Adipose tissue (tissue), 3 donors: ENCODE data around the gene HCLS1. TPM values are rescaled to one million over a fixed set of nuclear protein-coding genes. Genes with fewer than 3 reads are reported as not detected.

ENCODE experiments used
- H3K27ac ChIP-seq: one replicate; pipeline ENCODE4 v1.5.1; 2013; ENCODE audit warnings: low read depth, low read length
- WGBS, 3 donors: extraction: QIAGEN DNeasy Blood & Tissue Kit; methylation state at CpG; one replicate each; pipeline ENCODE4 v1.1.7; 2013; 5-methylcytosine and 5-hydroxymethylcytosine counted together
- polyA plus RNA-seq, 3 donors: library from polyadenylated mRNA; stranded (reverse); fragments of 200-250 nt; gene quantifications; one replicate each; pipeline ENCODE4 v1.2.3, GENCODE V29; 2013
- donor health status: healthy with polysubstance abuse.
- donor health status: Bipolar disorder and iron deficiency.
- donor health status: healthy.

Gene HCLS1
- polyA plus RNA-seq, 3 donors = 10.3 to 67.8 (median 47.8) TPM

GRCh38 chr3:121661376-121661775 is 673 bp upstream of the HCLS1 start:
- WGBS, 3 donors = 81 to 90% (median 84%) methylated on average over 6 of the region's 6 CpGs
- H3K27ac ChIP-seq = no peak overlapping the region

GRCh38 chr3:121659586-121659985 is 1.1 kb downstream of the HCLS1 start:
- WGBS, 3 donors = 84 to 97% (median 87%) methylated on average over 3 of the region's 3 CpGs

GRCh38 chr3:121658716-121659435 is 1.8 kb downstream of the HCLS1 start:
- H3K27ac ChIP-seq = no peak overlapping the region
- 71 to 79% (median 75%) methylated on average over 6 of the region's 6 CpGs for WGBS, 3 donors

More at GRCh38 chr3:121659586-121659985, 1.1 kb downstream of the HCLS1 start:
- no peak overlapping the region for H3K27ac ChIP-seq

DNA sequence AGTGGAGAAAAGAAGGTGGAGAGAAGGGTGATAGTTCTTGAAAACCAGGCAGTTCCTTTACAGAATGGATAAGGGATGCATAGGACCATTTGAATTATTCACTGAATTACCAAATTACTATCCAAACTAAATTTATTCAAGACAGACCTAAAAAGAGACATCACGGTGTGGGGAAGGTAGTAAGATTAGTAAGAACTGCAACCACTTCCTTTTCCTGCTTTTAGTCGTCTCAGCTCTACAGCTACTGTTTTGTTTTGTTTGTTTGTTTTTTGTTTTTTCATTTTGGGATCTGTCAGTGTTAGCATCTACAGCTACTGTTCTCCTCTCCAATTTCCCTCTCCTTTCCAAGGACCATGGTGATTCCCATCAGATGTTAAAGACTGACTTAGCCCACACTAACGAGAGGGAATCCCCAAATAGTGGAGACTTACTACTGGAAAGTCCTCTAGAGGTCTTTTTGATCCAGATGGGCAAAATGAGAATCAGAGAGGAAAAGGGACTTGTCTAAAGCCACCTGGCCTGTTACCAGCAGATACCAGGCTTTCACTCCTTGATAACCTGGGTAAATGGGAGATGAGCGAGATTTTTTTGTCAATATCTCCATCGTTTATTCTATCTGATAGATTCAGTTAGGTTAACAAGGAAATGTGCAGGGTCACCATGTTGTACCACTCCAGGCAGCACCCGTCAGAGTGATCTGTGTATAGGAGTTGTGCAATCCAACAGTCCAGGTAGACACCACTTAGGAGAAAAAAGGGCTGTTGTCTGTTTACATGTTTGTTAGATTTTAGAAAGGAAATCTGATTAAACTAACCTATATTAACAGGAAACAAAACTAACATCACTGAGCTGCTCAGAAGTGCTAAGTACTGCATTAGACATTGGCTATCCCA is 6.0 kb downstream of the HCLS1 start:
- H3K27ac ChIP-seq = no peak overlapping the region

GRCh38 chr3:121651684-121652083 is 9.0 kb downstream of the HCLS1 start:
- no peak overlapping the region for H3K27ac ChIP-seq

More for the DNA sequence above, 6.0 kb downstream of the HCLS1 start:
- 64 to 78% (median 74%) methylated on average over 6 of the region's 6 CpGs for WGBS, 3 donors

DNA sequence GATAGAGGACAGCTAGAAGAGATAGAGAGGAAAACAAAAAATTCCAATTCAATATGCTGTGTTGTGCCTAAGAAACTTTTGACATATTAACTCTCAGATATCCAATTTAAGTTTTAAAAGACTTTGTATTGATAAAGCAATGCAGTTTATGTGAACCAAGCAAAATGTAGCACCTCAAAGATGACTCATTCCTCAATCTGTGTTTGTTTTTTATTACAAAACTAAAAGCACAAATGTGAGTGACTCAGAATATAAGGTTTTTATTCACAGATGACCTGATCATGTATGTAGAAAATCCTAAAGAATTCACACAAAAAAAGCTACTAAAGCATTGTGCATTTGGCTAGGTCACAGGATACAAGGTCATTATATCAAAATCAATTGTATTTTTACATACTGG is 11.1 kb downstream of the HCLS1 start:
- no peak overlapping the region for H3K27ac ChIP-seq

DNA sequence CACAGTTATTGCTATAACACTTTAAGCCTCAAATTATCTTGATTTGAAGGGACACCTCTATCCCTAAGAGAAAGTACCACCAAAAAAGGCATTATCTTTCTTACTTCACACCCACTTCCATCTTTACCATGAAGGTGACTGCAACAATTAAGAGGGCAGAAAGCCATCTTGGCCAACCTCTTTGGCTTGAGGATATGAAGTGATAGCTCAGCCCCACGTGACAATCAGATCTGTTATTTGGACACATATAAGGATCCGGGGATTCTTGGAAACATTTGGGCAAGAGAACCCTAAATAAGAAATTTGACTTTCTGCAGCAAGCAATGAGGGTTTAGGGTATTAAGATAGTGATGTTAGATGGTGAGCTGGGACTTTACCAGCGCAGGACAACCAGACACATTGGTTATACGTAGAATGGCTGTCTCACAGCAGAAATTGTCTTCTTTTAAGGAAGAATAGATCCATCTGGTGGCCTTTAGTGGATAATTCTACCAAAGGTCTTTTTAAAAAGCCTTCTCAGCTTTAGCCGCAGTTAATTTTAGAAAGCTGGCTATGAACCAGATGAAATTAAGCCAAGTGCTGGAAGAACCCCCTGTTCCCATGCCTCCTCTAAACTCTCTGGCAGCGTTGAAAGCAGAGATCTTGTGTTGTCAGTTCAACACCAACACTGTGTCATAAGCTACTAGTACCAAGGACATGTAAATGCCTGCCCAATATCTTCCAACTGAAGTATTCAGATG is 12.3 kb downstream of the HCLS1 start:
- no peak overlapping the region for H3K27ac ChIP-seq
- 61 to 74% (median 68%) methylated on average over 6 of the region's 6 CpGs for WGBS, 3 donors

DNA sequence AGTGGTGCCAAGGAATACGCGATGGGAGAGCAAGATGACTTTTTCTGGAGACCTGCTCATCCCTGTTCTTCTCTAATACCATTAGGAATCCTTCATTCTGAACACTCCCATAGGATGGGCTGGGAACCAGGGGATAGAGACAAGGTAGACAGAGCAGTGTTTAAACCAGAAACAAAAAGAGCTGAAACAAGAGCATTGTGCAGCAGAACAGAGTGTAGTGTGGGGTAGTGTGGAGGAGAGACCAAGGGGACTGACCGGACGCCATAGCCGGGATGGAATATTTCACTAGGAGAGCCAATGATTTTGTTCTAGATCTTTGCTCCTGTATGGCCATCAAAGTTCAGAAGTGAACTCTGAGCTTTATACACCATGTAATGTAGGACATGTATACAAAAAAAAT is 15.6 kb downstream of the HCLS1 start:
- 90 to 96% (median 96%) methylated on average over 5 of the region's 5 CpGs for WGBS, 3 donors
- no peak overlapping the region for H3K27ac ChIP-seq

DNA sequence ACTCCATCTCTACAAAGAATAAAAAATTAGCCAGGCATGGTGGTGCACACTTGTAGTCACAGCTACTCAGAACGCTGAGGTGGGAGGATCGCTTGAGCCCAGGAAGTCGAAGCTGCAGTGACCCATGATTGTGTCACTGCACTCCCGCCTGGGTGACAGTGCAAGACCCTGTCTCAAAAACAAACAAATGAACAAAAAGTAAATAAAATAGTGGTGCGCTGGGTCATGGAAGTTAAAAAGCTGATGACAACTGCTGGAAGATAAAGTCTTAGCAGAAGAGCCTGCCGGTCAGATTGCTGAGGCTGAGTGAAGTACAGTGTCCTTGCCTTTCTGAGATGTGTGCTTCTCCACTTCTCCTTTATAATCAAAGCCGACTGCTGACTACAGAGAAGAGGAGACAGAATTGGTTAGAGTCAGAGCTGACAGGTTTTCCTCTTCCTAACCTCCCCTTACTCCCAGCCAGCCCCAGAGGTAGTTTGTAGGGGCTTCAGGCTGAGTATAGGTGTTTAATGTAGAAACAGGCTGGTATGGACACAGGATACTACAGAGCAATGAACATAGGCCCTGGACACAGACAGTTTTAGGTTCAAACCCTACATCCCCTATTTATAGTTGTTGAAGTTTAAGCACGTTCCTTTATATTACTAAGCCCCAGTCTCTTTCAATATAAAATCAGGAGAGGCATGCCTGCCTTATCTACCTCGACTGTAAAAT is 17.9 kb downstream of the HCLS1 start:
- 82 to 89% (median 88%) methylated on average over 9 of the region's 9 CpGs for WGBS, 3 donors
- H3K27ac ChIP-seq = no peak overlapping the region

- WGBS, 3 donors = 86 to 95% (median 92%) methylated on average over 2 of the region's 2 CpGs
- H3K27ac ChIP-seq = no peak overlapping the region
Measured at GRCh38 chr3:121641127-121641526, 19.6 kb downstream of the HCLS1 start.

DNA sequence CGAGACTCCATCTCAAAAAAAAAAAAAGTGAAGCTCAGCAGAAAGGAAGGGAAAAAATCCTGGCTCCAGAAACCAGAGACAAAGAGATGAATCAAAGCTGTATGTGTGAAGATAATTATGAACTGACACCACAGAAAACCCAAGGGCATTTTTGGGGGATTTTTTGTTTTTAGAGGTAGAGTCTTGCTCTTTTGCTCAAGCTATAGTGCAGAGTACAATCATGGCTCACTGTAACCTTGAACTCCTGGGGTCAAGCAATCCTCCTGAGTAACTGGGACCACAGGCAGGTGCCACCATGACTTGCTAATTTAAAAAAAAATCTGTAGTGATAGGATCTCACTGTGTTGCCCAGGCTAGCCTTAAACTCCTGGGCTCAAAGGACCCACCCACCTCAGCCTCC is 22.8 kb downstream of the HCLS1 start:
- 83 to 94% (median 91%) methylated on average over 1 of the region's 1 CpG for WGBS, 3 donors
- no peak overlapping the region for H3K27ac ChIP-seq

DNA sequence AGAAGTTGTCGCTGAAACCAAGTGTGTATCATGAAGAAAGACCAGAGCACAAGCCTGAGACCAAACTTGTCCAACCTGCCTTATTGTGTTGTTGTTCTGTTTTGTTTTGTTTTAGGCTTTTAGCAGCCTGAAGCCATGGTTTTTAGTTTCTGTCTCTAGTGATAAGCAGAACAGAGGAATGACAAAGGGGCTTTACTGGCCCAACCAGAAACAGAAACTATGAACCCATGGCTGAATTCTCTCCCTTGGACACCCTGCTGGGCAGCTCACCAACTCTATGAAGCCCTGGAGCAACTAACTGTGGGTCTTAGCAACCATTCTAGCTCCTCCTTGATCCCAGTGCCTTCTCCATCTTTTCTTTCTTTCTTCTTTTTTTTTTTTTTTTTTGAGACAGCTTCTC is 30.3 kb downstream of the HCLS1 start:
- WGBS, 3 donors = 86 to 98% (median 91%) methylated on average over 1 of the region's 1 CpG
- no peak overlapping the region for H3K27ac ChIP-seq

DNA sequence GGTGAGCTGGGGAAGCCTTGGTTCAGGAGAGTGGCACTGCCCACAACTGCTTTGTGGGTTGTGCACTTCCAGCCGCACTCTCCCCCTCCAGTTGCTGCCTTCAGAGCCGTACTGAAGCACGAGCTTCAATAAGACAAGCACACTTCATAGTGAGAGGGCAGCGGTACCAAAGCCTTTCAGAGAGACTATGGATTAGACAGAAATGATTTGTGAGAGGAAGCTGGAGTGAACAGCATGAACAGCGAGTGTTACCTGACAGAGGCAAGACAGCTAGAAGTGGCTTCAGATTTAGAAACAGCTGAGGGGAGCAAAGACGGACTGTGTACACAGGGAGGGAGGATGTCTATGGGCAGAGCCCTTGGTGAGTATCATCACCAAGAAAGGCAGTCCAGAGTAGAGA is 31.1 kb downstream of the HCLS1 start:
- no peak overlapping the region for H3K27ac ChIP-seq
- WGBS, 3 donors = 86 to 88% (median 86%) methylated on average over 6 of the region's 6 CpGs

DNA sequence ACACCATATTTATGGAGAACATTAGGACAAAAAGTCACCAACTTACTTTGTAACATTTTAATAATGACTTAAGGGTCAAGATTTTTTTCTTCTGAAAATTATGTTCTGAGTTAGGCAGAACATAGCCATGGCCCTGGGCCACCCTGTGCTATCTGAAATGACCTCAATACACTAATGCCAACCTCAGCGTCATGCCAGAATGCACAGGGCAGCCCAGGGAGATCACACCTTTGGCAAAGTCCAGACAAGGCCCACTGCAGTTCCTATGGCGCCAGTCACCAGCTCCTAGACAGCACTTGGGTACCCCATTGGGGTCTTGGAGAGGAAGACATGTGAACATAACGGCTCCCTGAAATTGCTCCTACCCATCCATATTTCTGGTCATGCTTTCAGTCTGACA is 33.1 kb downstream of the HCLS1 start:
- 64 to 81% (median 77%) methylated on average over 3 of the region's 3 CpGs for WGBS, 3 donors
- no peak overlapping the region for H3K27ac ChIP-seq

GRCh38 chr3:121627211-121627610 is 33.5 kb downstream of the HCLS1 start:
- H3K27ac ChIP-seq = no peak overlapping the region
- 82 to 91% (median 88%) methylated on average over 4 of the region's 4 CpGs for WGBS, 3 donors

- no peak overlapping the region for H3K27ac ChIP-seq
- 86 to 95% (median 95%) methylated on average over 4 of the region's 4 CpGs for WGBS, 3 donors
Measured at GRCh38 chr3:121626495-121626894, 34.2 kb downstream of the HCLS1 start.

GRCh38 chr3:121624147-121624899 is 36.4 kb downstream of the HCLS1 start:
- H3K27ac ChIP-seq = no peak overlapping the region
- WGBS, 3 donors = 70 to 78% (median 74%) methylated on average over 14 of the region's 14 CpGs

DNA sequence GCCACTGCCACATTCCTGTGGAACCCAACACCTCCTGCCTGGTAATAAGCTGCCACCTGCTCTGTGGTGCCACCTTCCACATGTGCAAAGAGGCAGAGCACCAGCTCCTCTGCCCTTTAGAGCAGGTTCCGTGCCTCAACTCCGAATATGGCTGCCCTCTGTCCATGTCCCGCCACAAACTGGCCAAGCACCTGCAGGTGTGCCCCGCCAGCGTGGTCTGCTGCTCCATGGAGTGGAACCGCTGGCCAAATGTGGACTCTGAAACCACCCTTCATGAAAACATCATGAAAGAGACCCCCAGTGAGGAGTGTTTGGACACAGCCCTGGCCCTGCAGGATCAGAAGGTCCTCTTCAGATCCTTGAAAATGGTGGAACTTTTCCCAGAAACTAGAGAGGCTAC is 39.2 kb downstream of the HCLS1 start:
- WGBS, 3 donors = 94 to 95% (median 95%) methylated on average over 6 of the region's 6 CpGs
- H3K27ac ChIP-seq = no peak overlapping the region
